ENCODE results near the gene DNAI1. TPM values are rescaled to one million over a fixed set of nuclear protein-coding genes. Genes with fewer than 3 reads are reported as not detected.
A peak's percentile ranks its signal among the peaks of the same experiment; 100 is the strongest.

DNAI1 gene
- total and polyA plus RNA-seq, 7 experiments from 2014 or later = not detected

- ChIA-PET CTCF (no interaction called here), POLR2A (no interaction called here)
- H3K27me3 Mint-ChIP-seq = peaks cover 22 to 45% (median 34%) of the 10 kb centered on the region in 5 donors
- Histone ChIP-seq H3K4me1 (ENCODE audit: control insufficient read depth in 2 of 2, insufficient read depth in 2 of 2, low read length in 2 of 2) (no peaks in the 10 kb centered on the region), H3K27ac (ENCODE audit: low read depth, low read length) (no peak overlapping the region), H3K4me3 (ENCODE audit: low read length) (no peak overlapping the region), H3K9me3 (ENCODE audit: control insufficient read depth in 2 of 3, low read length in 3 of 3) (peaks cover 0 to 6% (median 0%) of the 10 kb centered on the region in 3 experiments), H3K36me3 (ENCODE audit: control insufficient read depth in 2 of 3, insufficient read depth in 3 of 3, low read length in 3 of 3) (no peaks in the 10 kb centered on the region), H3K27me3 (ENCODE audit: control insufficient read depth in 2 of 2, insufficient read depth in 2 of 2, low read length in 2 of 2) (no peaks in the 10 kb centered on the region)
- intact Hi-C loops (cut with micrococcal nuclease) = no loop called here
- H3K4me3 Mint-ChIP-seq = no peak overlapping the region
- DNase-seq (no peak), ATAC-seq (no peak)
- peaks cover 0 to 4% (median 0%) of the 10 kb centered on the region in 5 donors for H3K36me3 Mint-ChIP-seq
- H3K9me3 Mint-ChIP-seq = peaks cover 0 to 9% (median 0%) of the 10 kb centered on the region in 11 donors
- no peaks in the 10 kb centered on the region for H3K4me1 Mint-ChIP-seq
- H3K27ac Mint-ChIP-seq = no peak overlapping the region
Observed at GRCh38 chr9:34559624-34560455, 101.2 kb downstream of the DNAI1 start.

- Mint-ChIP-seq H3K9me3 (peaks cover 0 to 9% (median 0%) of the 10 kb centered on the region in 11 donors), H3K4me3 (no peak overlapping the region), H3K27me3 (peaks cover 22 to 48% (median 41%) of the 10 kb centered on the region in 5 donors), H3K4me1 (no peaks in the 10 kb centered on the region), H3K27ac (no peak overlapping the region), H3K36me3 (peaks cover 0 to 4% (median 0%) of the 10 kb centered on the region in 5 donors)
- H3K27me3 ChIP-seq (ENCODE audit: control insufficient read depth in 2 of 2, insufficient read depth in 2 of 2, low read length in 2 of 2) = no peaks in the 10 kb centered on the region
- ChIA-PET POLR2A (no interaction called here), CTCF (no interaction called here)
- no peaks in the 10 kb centered on the region for H3K36me3 ChIP-seq (ENCODE audit: control insufficient read depth in 2 of 3, insufficient read depth in 3 of 3, low read length in 3 of 3)
- ATAC-seq (no peak), DNase-seq (no peak)
- no peak overlapping the region for H3K4me3 ChIP-seq (ENCODE audit: low read length)
- intact Hi-C loops (cut with micrococcal nuclease) = no loop called here
- no peaks in the 10 kb centered on the region for H3K4me1 ChIP-seq (ENCODE audit: control insufficient read depth in 2 of 2, insufficient read depth in 2 of 2, low read length in 2 of 2)
- no peak overlapping the region for H3K27ac ChIP-seq (ENCODE audit: low read depth, low read length)
- peaks cover 0 to 6% (median 0%) of the 10 kb centered on the region in 3 experiments for H3K9me3 ChIP-seq (ENCODE audit: control insufficient read depth in 2 of 3, low read length in 3 of 3)
Observed at GRCh38 chr9:34560599-34561214, 102.1 kb downstream of the DNAI1 start.

GRCh38 chr9:34562135-34562745, 103.6 kb downstream of the DNAI1 start:
- no peaks in the 10 kb centered on the region for H3K27me3 ChIP-seq (ENCODE audit: control insufficient read depth in 2 of 2, insufficient read depth in 2 of 2, low read length in 2 of 2)

GRCh38 chr9:34563262-34563661, 104.7 kb downstream of the DNAI1 start:
- POLR2A ChIA-PET = no interaction called here
- DNase-seq = no peak
- peaks cover 24 to 47% (median 43%) of the 10 kb centered on the region in 5 donors for H3K27me3 Mint-ChIP-seq

More at GRCh38 chr9:34562135-34562745, 103.6 kb downstream of the DNAI1 start:
- peaks cover 0 to 4% (median 0%) of the 10 kb centered on the region in 5 donors for H3K36me3 Mint-ChIP-seq
- Histone ChIP-seq H3K27ac (ENCODE audit: low read depth, low read length) (no peak overlapping the region), H3K4me3 (ENCODE audit: low read length) (no peak overlapping the region), H3K9me3 (ENCODE audit: control insufficient read depth in 2 of 3, low read length in 3 of 3) (peaks cover 0 to 6% (median 0%) of the 10 kb centered on the region in 3 experiments), H3K4me1 (ENCODE audit: control insufficient read depth in 2 of 2, insufficient read depth in 2 of 2, low read length in 2 of 2) (no peaks in the 10 kb centered on the region), H3K36me3 (ENCODE audit: control insufficient read depth in 2 of 3, insufficient read depth in 3 of 3, low read length in 3 of 3) (no peaks in the 10 kb centered on the region)
- no peak for DNase-seq
- POLR2A ChIA-PET = no interaction called here
- peak; percentile 19 for ATAC-seq
- no peaks in the 10 kb centered on the region for H3K4me1 Mint-ChIP-seq
- H3K27ac Mint-ChIP-seq = no peak overlapping the region
- peaks cover 25 to 52% (median 48%) of the 10 kb centered on the region in 5 donors for H3K27me3 Mint-ChIP-seq
- H3K9me3 Mint-ChIP-seq = peaks cover 0 to 9% (median 0%) of the 10 kb centered on the region in 11 donors
- intact Hi-C loops (cut with micrococcal nuclease) = no loop called here
- no peak overlapping the region for H3K4me3 Mint-ChIP-seq
- CTCF ChIA-PET = no interaction called here

GRCh38 chr9:34564617-34565016, 106.0 kb downstream of the DNAI1 start:
- no peak for DNase-seq
- Histone ChIP-seq H3K27me3 (ENCODE audit: control insufficient read depth in 2 of 2, insufficient read depth in 2 of 2, low read length in 2 of 2) (no peaks in the 10 kb centered on the region), H3K4me3 (ENCODE audit: low read length) (no peak overlapping the region), H3K4me1 (ENCODE audit: control insufficient read depth in 2 of 2, insufficient read depth in 2 of 2, low read length in 2 of 2) (no peaks in the 10 kb centered on the region), H3K9me3 (ENCODE audit: control insufficient read depth in 2 of 3, low read length in 3 of 3) (peaks cover 0 to 6% (median 0%) of the 10 kb centered on the region in 3 experiments), H3K36me3 (ENCODE audit: control insufficient read depth in 2 of 3, insufficient read depth in 3 of 3, low read length in 3 of 3) (no peaks in the 10 kb centered on the region), H3K27ac (ENCODE audit: low read depth, low read length) (no peak overlapping the region)
- no peak for ATAC-seq
- no peak overlapping the region for H3K27ac Mint-ChIP-seq
- peaks cover 0 to 9% (median 0%) of the 10 kb centered on the region in 11 donors for H3K9me3 Mint-ChIP-seq
- ChIA-PET CTCF (no interaction called here), POLR2A (no interaction called here)
- H3K36me3 Mint-ChIP-seq = peaks cover 0 to 4% (median 0%) of the 10 kb centered on the region in 5 donors
- no peak overlapping the region for H3K4me3 Mint-ChIP-seq
- H3K27me3 Mint-ChIP-seq = peaks cover 20 to 47% (median 38%) of the 10 kb centered on the region in 5 donors
- intact Hi-C loops (cut with micrococcal nuclease) = no loop called here
- H3K4me1 Mint-ChIP-seq = no peaks in the 10 kb centered on the region

More at GRCh38 chr9:34563262-34563661, 104.7 kb downstream of the DNAI1 start:
- Histone ChIP-seq H3K4me1 (ENCODE audit: control insufficient read depth in 2 of 2, insufficient read depth in 2 of 2, low read length in 2 of 2) (no peaks in the 10 kb centered on the region), H3K36me3 (ENCODE audit: control insufficient read depth in 2 of 3, insufficient read depth in 3 of 3, low read length in 3 of 3) (no peaks in the 10 kb centered on the region), H3K27ac (ENCODE audit: low read depth, low read length) (no peak overlapping the region), H3K4me3 (ENCODE audit: low read length) (no peak overlapping the region), H3K27me3 (ENCODE audit: control insufficient read depth in 2 of 2, insufficient read depth in 2 of 2, low read length in 2 of 2) (no peaks in the 10 kb centered on the region), H3K9me3 (ENCODE audit: control insufficient read depth in 2 of 3, low read length in 3 of 3) (peaks cover 0 to 6% (median 0%) of the 10 kb centered on the region in 3 experiments)
- no peak overlapping the region for H3K27ac Mint-ChIP-seq
- peaks cover 0 to 4% (median 0%) of the 10 kb centered on the region in 5 donors for H3K36me3 Mint-ChIP-seq
- peaks cover 0 to 9% (median 0%) of the 10 kb centered on the region in 11 donors for H3K9me3 Mint-ChIP-seq
- ATAC-seq = no peak
- CTCF ChIA-PET = no interaction called here
- no peak overlapping the region for H3K4me3 Mint-ChIP-seq
- H3K4me1 Mint-ChIP-seq = no peaks in the 10 kb centered on the region
- intact Hi-C loops (cut with micrococcal nuclease) = no loop called here

- peaks cover 0 to 6% (median 0%) of the 10 kb centered on the region in 3 experiments for H3K9me3 ChIP-seq (ENCODE audit: control insufficient read depth in 2 of 3, low read length in 3 of 3)
- no peak overlapping the region for H3K4me3 ChIP-seq (ENCODE audit: low read length)
- peaks cover 16 to 39% (median 36%) of the 10 kb centered on the region in 5 donors for H3K27me3 Mint-ChIP-seq
- no peak overlapping the region for H3K27ac ChIP-seq (ENCODE audit: low read depth, low read length)
- no peaks in the 10 kb centered on the region for H3K36me3 ChIP-seq (ENCODE audit: control insufficient read depth in 2 of 3, insufficient read depth in 3 of 3, low read length in 3 of 3)
- H3K36me3 Mint-ChIP-seq = no peaks in the 10 kb centered on the region
- H3K4me1 ChIP-seq (ENCODE audit: control insufficient read depth in 2 of 2, insufficient read depth in 2 of 2, low read length in 2 of 2) = no peaks in the 10 kb centered on the region
- no peak overlapping the region for H3K4me3 Mint-ChIP-seq
- H3K4me1 Mint-ChIP-seq = no peaks in the 10 kb centered on the region
- DNase-seq (no peak), ATAC-seq (no peak)
- H3K27ac Mint-ChIP-seq = no peak overlapping the region
- CTCF ChIA-PET = interaction anchor here (0.5 kb wide), 1 partner anchor 18 kb away, joined by 3 read pairs; no protein-coding TSS in a partner anchor
- no peaks in the 10 kb centered on the region for H3K27me3 ChIP-seq (ENCODE audit: control insufficient read depth in 2 of 2, insufficient read depth in 2 of 2, low read length in 2 of 2)
- intact Hi-C loops (cut with micrococcal nuclease) = no loop called here
- POLR2A ChIA-PET = no interaction called here
- peaks cover 0 to 9% (median 0%) of the 10 kb centered on the region in 11 donors for H3K9me3 Mint-ChIP-seq
Observed at GRCh38 chr9:34565856-34566255, 107.3 kb downstream of the DNAI1 start.
